ENCODE data around the gene FBXO27.

DNA sequence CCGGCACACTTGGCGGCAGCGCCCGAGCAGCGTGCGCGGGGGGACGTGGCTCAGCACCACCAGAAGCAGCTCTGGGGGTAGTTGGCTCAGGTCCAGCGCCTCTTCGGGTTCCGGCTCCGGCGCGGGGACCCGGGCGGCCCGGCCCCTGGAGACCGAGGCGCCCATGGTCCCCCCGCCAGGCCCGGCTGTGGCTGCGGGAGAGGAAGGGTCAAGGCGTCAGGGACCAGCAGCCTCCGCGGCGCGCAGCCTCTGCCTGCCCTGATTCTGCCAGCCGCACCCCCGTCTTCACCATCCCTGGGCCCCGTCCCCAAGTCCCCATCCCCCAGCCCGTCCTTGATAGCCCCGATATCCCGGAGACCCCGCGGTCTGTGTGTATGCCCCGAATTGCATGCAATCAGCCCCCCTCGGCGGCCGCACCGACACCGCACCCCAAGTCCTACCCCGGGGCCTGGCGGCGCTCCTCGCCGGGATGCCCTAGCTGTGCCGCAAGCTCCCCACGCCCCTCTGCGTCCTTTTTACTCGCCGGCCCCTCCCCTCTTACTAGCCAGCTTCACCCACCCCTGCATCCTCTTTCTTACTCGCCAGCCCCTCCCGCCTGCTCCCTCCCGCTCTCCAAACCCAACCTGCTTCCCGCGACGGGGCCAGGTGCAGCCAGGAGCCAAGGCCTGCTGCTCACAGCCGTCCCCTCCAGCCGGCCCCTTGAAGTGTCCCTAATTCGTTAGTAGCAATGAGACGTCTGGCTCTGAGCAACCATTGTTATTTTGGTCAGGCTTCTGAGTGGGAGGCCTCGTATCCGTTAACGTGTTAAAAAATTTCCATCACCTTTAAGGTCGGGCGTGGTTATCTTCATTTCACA is at the start of gene FBXO27:
- TF ChIP-seq, protein P1, sequence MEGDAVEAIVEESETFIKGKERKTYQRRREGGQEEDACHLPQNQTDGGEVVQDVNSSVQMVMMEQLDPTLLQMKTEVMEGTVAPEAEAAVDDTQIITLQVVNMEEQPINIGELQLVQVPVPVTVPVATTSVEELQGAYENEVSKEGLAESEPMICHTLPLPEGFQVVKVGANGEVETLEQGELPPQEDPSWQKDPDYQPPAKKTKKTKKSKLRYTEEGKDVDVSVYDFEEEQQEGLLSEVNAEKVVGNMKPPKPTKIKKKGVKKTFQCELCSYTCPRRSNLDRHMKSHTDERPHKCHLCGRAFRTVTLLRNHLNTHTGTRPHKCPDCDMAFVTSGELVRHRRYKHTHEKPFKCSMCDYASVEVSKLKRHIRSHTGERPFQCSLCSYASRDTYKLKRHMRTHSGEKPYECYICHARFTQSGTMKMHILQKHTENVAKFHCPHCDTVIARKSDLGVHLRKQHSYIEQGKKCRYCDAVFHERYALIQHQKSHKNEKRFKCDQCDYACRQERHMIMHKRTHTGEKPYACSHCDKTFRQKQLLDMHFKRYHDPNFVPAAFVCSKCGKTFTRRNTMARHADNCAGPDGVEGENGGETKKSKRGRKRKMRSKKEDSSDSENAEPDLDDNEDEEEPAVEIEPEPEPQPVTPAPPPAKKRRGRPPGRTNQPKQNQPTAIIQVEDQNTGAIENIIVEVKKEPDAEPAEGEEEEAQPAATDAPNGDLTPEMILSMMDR (conservative IDR thresholded peaks at IDR 0.05; ENCODE audit: low read depth, low read length) = no peak
- no peak for TF ChIP-seq EZH2 (IDR thresholded peaks at IDR 0.05; ENCODE audit: borderline replicate concordance, low read depth, low read length, poor library complexity, severe bottlenecking)
